Fibroblast of the aortic adventitia (primary cell): ENCODE measurements around the gene ZSWIM7. TPM values are rescaled to one million over a fixed set of nuclear protein-coding genes. Genes with fewer than 3 reads are reported as not detected.

ENCODE experiments used
- DNase-seq: peaks from one replicate; pipeline ENCODE4 v3.0.0-alpha.2; 2010; ENCODE audit warnings: low read depth
- H3K4me3 ChIP-seq: 2 replicates; pipeline ENCODE4 v1.5.1; 2011; ENCODE audit warnings: low read depth, mild to moderate bottlenecking, control low read depth, low read length, moderate library complexity
- CTCF ChIP-seq: IDR thresholded peaks from 2 replicates; pipeline ENCODE4 v1.5.1; 2011; ENCODE audit warnings: mild to moderate bottlenecking, low read length, control low read depth, inconsistent platforms; ENCODE audit not compliant: insufficient read depth
- total RNA-seq: library from RNA; depleted of rRNA; stranded (reverse); fragments of >200 nt; gene quantifications from 2 replicates; pipeline ENCODE4 v1.2.3, GENCODE V29; 2012; ENCODE audit warnings: low replicate concordance

Gene ZSWIM7
- total RNA-seq, 1 donor, result 17.3 TPM

- DNase-seq, result no peak
- TF ChIP-seq CTCF, result no peak
These were observed 46.4 kb downstream of the ZSWIM7 start for GRCh38 chr17:15952916-15953790.

GRCh38 chr17:15952048-15952532 is 47.4 kb downstream of the ZSWIM7 start:
- H3K4me3 ChIP-seq, result no peak overlapping the region
- no peak for TF ChIP-seq CTCF
- no peak for DNase-seq

More at GRCh38 chr17:15952916-15953790, 46.4 kb downstream of the ZSWIM7 start:
- H3K4me3 ChIP-seq, result no peak overlapping the region

GRCh38 chr17:15951368-15952047 is 48.0 kb downstream of the ZSWIM7 start:
- no peak for DNase-seq
- no peak overlapping the region for H3K4me3 ChIP-seq
- TF ChIP-seq CTCF, result no peak

- peak overlapping the region; percentile 89 for H3K4me3 ChIP-seq
- TF ChIP-seq CTCF, result no peak
- no peak for DNase-seq
These were observed 51.3 kb downstream of the ZSWIM7 start for GRCh38 chr17:15947976-15948752.

GRCh38 chr17:15947271-15947670 is 52.2 kb downstream of the ZSWIM7 start:
- H3K4me3 ChIP-seq, result peak overlapping the region; percentile 89
- DNase-seq, result peak; percentile 73
- no peak for TF ChIP-seq CTCF

GRCh38 chr17:15946611-15947120 is 52.8 kb downstream of the ZSWIM7 start:
- DNase-seq, result peak; percentile 27
- no peak for TF ChIP-seq CTCF
- peak overlapping the region; percentile 89 for H3K4me3 ChIP-seq
